Natural killer cell (primary cell): ENCODE results near the gene SP6. TPM values are rescaled to one million over a fixed set of nuclear protein-coding genes. Genes with fewer than 3 reads are reported as not detected.
A peak's percentile ranks its signal among the peaks of the same experiment; 100 is the strongest.

Experiments
- ATAC-seq, 3 donors: fragments of 150-1000 bp in 2 of 3; fragments of 200-7000 bp in 1 of 3; cut with Tn5 transposase; 1 replicate in 1 of 3; 2 replicates in 2 of 3; pipeline ENCODE4 v1.10.0; 2021; ENCODE audit warnings: mild to moderate bottlenecking in 2 of 3, moderate library complexity in 2 of 3
- DNase-seq, 2 donors: peaks; one replicate each; pipeline versions ENCODE4 v3.0.0 to v3.0.0-alpha.2; 2013 to 2021; ENCODE audit warnings: mixed read lengths in 1 of 2
- H3K27ac ChIP-seq: one replicate; pipeline ENCODE4 v1.5.1; 2013; ENCODE audit warnings: mild to moderate bottlenecking, low read length
- H3K27me3 ChIP-seq: one replicate; pipeline ENCODE4 v1.6.1; 2013; ENCODE audit warnings: low read length; ENCODE audit not compliant: control insufficient read depth, insufficient read depth
- H3K36me3 ChIP-seq: one replicate; pipeline ENCODE4 v1.6.1; 2013; ENCODE audit warnings: low read length; ENCODE audit not compliant: control insufficient read depth, insufficient read depth
- H3K4me1 ChIP-seq: one replicate; pipeline ENCODE4 v1.6.1; 2013; ENCODE audit warnings: low read length; ENCODE audit not compliant: control insufficient read depth, insufficient read depth
- H3K4me3 ChIP-seq: one replicate; pipeline ENCODE4 v1.5.1; 2013; ENCODE audit warnings: low read length
- H3K9me3 ChIP-seq: one replicate; pipeline ENCODE4 v1.6.1; 2013; ENCODE audit warnings: low read length; ENCODE audit not compliant: control insufficient read depth, insufficient read depth
- H3K27ac Mint-ChIP-seq, 2 donors: one replicate each; pipeline ENCODE4 v1.8.0; 2022; ENCODE audit warnings: mild to moderate bottlenecking in 2 of 2, mixed read lengths in 2 of 2, moderate library complexity in 1 of 2
- H3K27me3 Mint-ChIP-seq, 2 donors: one replicate each; pipeline ENCODE4 v1.8.0; 2022; ENCODE audit warnings: low read depth in 2 of 2, mixed read lengths in 2 of 2
- H3K36me3 Mint-ChIP-seq: one replicate; pipeline ENCODE4 v1.8.0; 2022; ENCODE audit warnings: mixed read lengths
- H3K4me1 Mint-ChIP-seq, 2 donors: one replicate each; pipeline ENCODE4 v1.8.0; 2022; ENCODE audit warnings: mixed read lengths in 2 of 2
- H3K4me3 Mint-ChIP-seq: one replicate; pipeline ENCODE4 v1.8.0; 2022; ENCODE audit warnings: mild to moderate bottlenecking, moderate library complexity, mixed read lengths
- H3K9me3 Mint-ChIP-seq, 2 donors: one replicate each; pipeline ENCODE4 v1.8.0; 2022; ENCODE audit warnings: mixed read lengths in 2 of 2
- WGBS: methylation state at CpG from one replicate; pipeline ENCODE4 v1.1.7; 2013; ENCODE audit warnings: missing lambda C conversion rate; ENCODE audit not compliant: insufficient coverage; 5-methylcytosine and 5-hydroxymethylcytosine counted together
- intact Hi-C: fragments of 100-400 bp; cut with micrococcal nuclease; formaldehyde crosslinking; loops from one replicate; pipeline ENCODE4 v1.14.2; 2022
- total RNA-seq, 4 donors: library from RNA; stranded (reverse); fragments of 120-200 nt in 1 of 4; gene quantifications; one replicate each; pipeline versions ENCODE4 v1.2.3 to v1.2.4, GENCODE V29; 2013 to 2022
- TF ChIP-seq, protein P1 (sequence below): fragments of 200-600 bp; IDR thresholded peaks from one replicate; pipeline ENCODE4 v1.8.0; 2022; ENCODE audit warnings: antibody characterized with exemption

SP6 gene
- total RNA-seq, 3 donors from 2014 or later (not counting 1 experiment from before 2014, with no cell fraction given): 0.09 TPM; not detected in 1

GRCh38 chr17:47897561-47897960, 46.6 kb upstream of the SP6 start:
- no peaks in the 10 kb centered on the region for H3K36me3 Mint-ChIP-seq
- H3K27me3 Mint-ChIP-seq: no peaks in the 10 kb centered on the region
- H3K27ac Mint-ChIP-seq: peak overlapping the region; percentile 95 to 97
- ATAC-seq (no peak), DNase-seq (no peak)
- no peaks in the 10 kb centered on the region for H3K9me3 ChIP-seq
- H3K4me1 Mint-ChIP-seq: peaks cover 45 to 55% of the 10 kb centered on the region in 2 donors
- intact Hi-C loops: no loop called here
- H3K27me3 ChIP-seq: no peaks in the 10 kb centered on the region
- TF ChIP-seq, protein P1, sequence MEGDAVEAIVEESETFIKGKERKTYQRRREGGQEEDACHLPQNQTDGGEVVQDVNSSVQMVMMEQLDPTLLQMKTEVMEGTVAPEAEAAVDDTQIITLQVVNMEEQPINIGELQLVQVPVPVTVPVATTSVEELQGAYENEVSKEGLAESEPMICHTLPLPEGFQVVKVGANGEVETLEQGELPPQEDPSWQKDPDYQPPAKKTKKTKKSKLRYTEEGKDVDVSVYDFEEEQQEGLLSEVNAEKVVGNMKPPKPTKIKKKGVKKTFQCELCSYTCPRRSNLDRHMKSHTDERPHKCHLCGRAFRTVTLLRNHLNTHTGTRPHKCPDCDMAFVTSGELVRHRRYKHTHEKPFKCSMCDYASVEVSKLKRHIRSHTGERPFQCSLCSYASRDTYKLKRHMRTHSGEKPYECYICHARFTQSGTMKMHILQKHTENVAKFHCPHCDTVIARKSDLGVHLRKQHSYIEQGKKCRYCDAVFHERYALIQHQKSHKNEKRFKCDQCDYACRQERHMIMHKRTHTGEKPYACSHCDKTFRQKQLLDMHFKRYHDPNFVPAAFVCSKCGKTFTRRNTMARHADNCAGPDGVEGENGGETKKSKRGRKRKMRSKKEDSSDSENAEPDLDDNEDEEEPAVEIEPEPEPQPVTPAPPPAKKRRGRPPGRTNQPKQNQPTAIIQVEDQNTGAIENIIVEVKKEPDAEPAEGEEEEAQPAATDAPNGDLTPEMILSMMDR: no peak
- H3K4me3 Mint-ChIP-seq: peak overlapping the region; percentile 94
- no peak overlapping the region for H3K27ac ChIP-seq
- H3K36me3 ChIP-seq: peaks cover 10% of the 10 kb centered on the region
- H3K4me3 ChIP-seq: no peak overlapping the region
- H3K4me1 ChIP-seq: peaks cover 18% of the 10 kb centered on the region
- WGBS: 84% methylated on average over 5 of the region's 5 CpGs
- H3K9me3 Mint-ChIP-seq: no peaks in the 10 kb centered on the region

GRCh38 chr17:47896672-47897490, 45.9 kb upstream of the SP6 start:
- Mint-ChIP-seq H3K27me3 (no peaks in the 10 kb centered on the region), H3K36me3 (no peaks in the 10 kb centered on the region), H3K4me1 (peaks cover 45 to 48% of the 10 kb centered on the region in 2 donors), H3K4me3 (peak overlapping the region; percentile 94), H3K9me3 (no peaks in the 10 kb centered on the region), H3K27ac (peak overlapping the region; percentile 95 to 97)
- no peak for DNase-seq
- no peak for ATAC-seq
- 5% methylated on average over 22 of the region's 22 CpGs for WGBS
- Histone ChIP-seq H3K4me3 (peak overlapping the region; percentile 80), H3K4me1 (peaks cover 18% of the 10 kb centered on the region), H3K9me3 (no peaks in the 10 kb centered on the region), H3K27me3 (no peaks in the 10 kb centered on the region), H3K36me3 (peaks cover 10% of the 10 kb centered on the region), H3K27ac (peak overlapping the region; percentile 90)
- intact Hi-C loops: loop anchor here (1.0 kb wide), 1 partner anchor 73 kb away; no protein-coding TSS in a partner anchor
- TF ChIP-seq, protein P1: no peak

GRCh38 chr17:47895856-47896671, 45.1 kb upstream of the SP6 start, which contains the start of gene SP2:
SP2 (plus strand) TSS chr17:47896236; CDS start chr17:47896287, 51 bp downstream.
- Histone ChIP-seq H3K27ac (peak within 1 kb of the TSS; percentile 90), H3K9me3 (no peaks in the 10 kb centered on the region), H3K4me3 (peak within 1 kb of the TSS; percentile 83), H3K36me3 (peaks cover 10% of the 10 kb centered on the region), H3K4me1 (peaks cover 18% of the 10 kb centered on the region), H3K27me3 (no peaks in the 10 kb centered on the region)
- DNase-seq (peak; percentile 100), ATAC-seq (peak; percentile 81 to 95 (median 84))
- H3K27ac Mint-ChIP-seq: peak within 1 kb of the TSS; percentile 95 to 97
- H3K9me3 Mint-ChIP-seq: no peaks in the 10 kb centered on the region
- no peaks in the 10 kb centered on the region for H3K36me3 Mint-ChIP-seq
- peak within 1 kb of the TSS; percentile 98 for H3K4me3 Mint-ChIP-seq
- TF ChIP-seq, protein P1: no peak
- H3K4me1 Mint-ChIP-seq: peaks cover 43 to 45% of the 10 kb centered on the region in 2 donors
- under 1% methylated on average over 70 of the region's 70 CpGs for WGBS
- no peaks in the 10 kb centered on the region for H3K27me3 Mint-ChIP-seq
- intact Hi-C loops: loop anchor here (1.0 kb wide), 3 partner anchors 45 to 74 kb away; partner anchors contain the start of genes LRRC46, MRPL10 and PNPO
